GM12878 (cell line): ENCODE results near the gene SOBP. TPM values are rescaled to one million over a fixed set of nuclear protein-coding genes. Genes with fewer than 3 reads are reported as not detected.

ENCODE experiments used
- BACH1 ChIP-seq: fragments of 450-650 bp; IDR thresholded peaks from 2 replicates; pipeline ENCODE4 v1.6.1; 2017; ENCODE audit warnings: mild to moderate bottlenecking, borderline replicate concordance
- CTCF ChIP-seq, 3 experiments: IDR thresholded peaks in 2 of 3; conservative IDR thresholded peaks in 1 of 3; 2 replicates each; pipeline ENCODE4 v1.5.1; 2011; ENCODE audit warnings: low read depth in 3 of 3, low read length in 3 of 3, mild to moderate bottlenecking in 3 of 3, control low read depth in 2 of 3, moderate library complexity in 2 of 3, inconsistent platforms in 1 of 3, mixed read lengths in 1 of 3; ENCODE audit not compliant: control insufficient read depth in 2 of 3, insufficient read depth in 1 of 3; ENCODE audit errors: extremely low read depth in 1 of 3
- GABPA ChIP-seq: IDR thresholded peaks from 2 replicates; pipeline ENCODE4 v1.6.1; 2014; ENCODE audit warnings: antibody characterized with exemption, low read depth, mild to moderate bottlenecking, inconsistent platforms
- MEF2A ChIP-seq: IDR thresholded peaks from 2 replicates; pipeline ENCODE4 v1.6.1; 2011; ENCODE audit warnings: low read depth, mild to moderate bottlenecking, low read length, moderate library complexity; ENCODE audit not compliant: insufficient read depth
- MTA2 ChIP-seq: fragments of 450-650 bp; IDR thresholded peaks from 2 replicates; pipeline ENCODE4 v1.6.1; 2016; ENCODE audit warnings: low read depth, mild to moderate bottlenecking, moderate library complexity
- STAT1 ChIP-seq: fragments of 450-650 bp; conservative IDR thresholded peaks from 2 replicates; pipeline ENCODE4 v1.6.1; 2014; ENCODE audit warnings: antibody characterized with exemption, mild to moderate bottlenecking
- ZBTB11 ChIP-seq: fragments of 450-650 bp; formaldehyde crosslinking; IDR thresholded peaks from 2 replicates; pipeline ENCODE4 v1.5.0; 2022; ENCODE audit warnings: mild to moderate bottlenecking, missing genetic modification characterization
- polyA plus RNA-seq, 11 experiments: library from polyadenylated mRNA; depleted of rRNA in 4 of 11; unstranded in 6 of 11; stranded (reverse) in 5 of 11; fragments of >200 nt; fragmentation: Nextera tagmentation in 4 of 11; fragmentation: Illumina TruSeq in 1 of 11; extraction: Ambion mirVana in 4 of 11; extraction: Trizol in 1 of 11; gene quantifications; 1 replicate in 1 of 11; 2 replicates in 10 of 11; pipeline versions ENCODE4 v1.2.1 to v1.2.3, GENCODE V29; 2011 to 2016; ENCODE audit warnings: inconsistent platforms in 2 of 11, missing spikeins in 2 of 11, low read depth in 1 of 11
- total RNA-seq, 4 experiments: library from RNA; depleted of rRNA in 3 of 4; stranded (reverse); fragments of >200 nt in 3 of 4; fragmentation: Illumina TruSeq in 1 of 4; extraction: Trizol in 1 of 4; gene quantifications; 2 replicates each; pipeline versions ENCODE4 v1.2.1 to v1.2.3, GENCODE V29; 2013 to 2021

Gene SOBP
- total and polyA plus RNA-seq, 10 of the 15 experiments (the other 5 are each of a cell fraction or from before 2014, with no cell fraction given) = 0.49 to 1.9 (median 0.78) TPM

GRCh38 chr6:107709341-107709740 is 219.4 kb downstream of the SOBP start (continued):
- no peak for TF ChIP-seq CTCF (IDR thresholded peaks at IDR 0.05 in 2 of 3, conservative IDR thresholded peaks at IDR 0.05 in 1 of 3; ENCODE audit: control insufficient read depth in 2 of 3, extremely low read depth in 1 of 3, insufficient read depth in 1 of 3, low read depth in 3 of 3, low read length in 3 of 3)
- TF ChIP-seq STAT1 = no peak
- TF ChIP-seq BACH1 = no peak
- TF ChIP-seq MEF2A = no peak
- no peak for TF ChIP-seq MTA2
- no peak for TF ChIP-seq ZBTB11 (CRISPR knock-in tag)
- no peak for TF ChIP-seq GABPA

Other genes with a start within 250 kb of the SOBP start
- 7.7 and 9.2 TPM in 2 replicates for gene PDSS2, start 30.6 kb upstream of the SOBP start, total RNA-seq (2014; rRNA removed)
- 9.9 and 10.1 TPM in 2 replicates for gene PDSS2, start 30.6 kb upstream of the SOBP start, total RNA-seq (2014; rRNA removed; fragmentation: Illumina TruSeq; extraction: Trizol)
- 10.1 and 10.5 TPM in 2 replicates for gene PDSS2, start 30.6 kb upstream of the SOBP start, total RNA-seq (2021)
- 15.1 and 15.5 TPM in 2 replicates for gene PDSS2, start 30.6 kb upstream of the SOBP start, polyA plus RNA-seq (2011; rRNA removed)
- gene PDSS2, start 30.6 kb upstream of the SOBP start, polyA plus RNA-seq (2014; fragmentation: Illumina TruSeq; extraction: Trizol) = 9.0 and 9.2 TPM in 2 replicates
- 1 to 10 TPM; 7.9 to 9.1 TPM for gene PDSS2, start 30.6 kb upstream of the SOBP start, polyA plus RNA-seq (2014; fragmentation: Nextera tagmentation; extraction: Ambion mirVana)
- 7.7 and 8.1 TPM in 2 replicates for gene PDSS2, start 30.6 kb upstream of the SOBP start, polyA plus RNA-seq (2014; rRNA removed)
- gene PDSS2, start 30.6 kb upstream of the SOBP start, polyA plus RNA-seq (2016; fragmentation: Nextera tagmentation; extraction: Ambion mirVana) = 10 to 100 TPM; 12.7 to 13.5 TPM